K562 (cell line): ENCODE results near the gene SYNJ2. TPM values are rescaled to one million over a fixed set of nuclear protein-coding genes. Genes with fewer than 3 reads are reported as not detected.

ENCODE experiments used
- ATAC-seq: fragments of 200-7000 bp; cut with Tn5 transposase; 3 replicates; pipeline ENCODE4 v1.9.1; 2020; ENCODE audit warnings: moderate library complexity
- BruUV-seq: library from RNA; stranded (reverse); fragments of 400-500 nt; replicated peaks from 2 replicates; lab custom pipeline; 2021; lab: Mats Ljungman, UMichigan
- CTCF ChIA-PET: fragments of 300-600 bp; formaldehyde crosslinking; extraction: SDS; loops from one replicate; lab custom pipeline; 2021; ENCODE audit warnings: low intra/inter-chr PET ratio; lab: Yijun Ruan, JAX
- POLR2A ChIA-PET: fragments of 300-600, 350-650 bp; sonication (Branson Sonifier 250); formaldehyde crosslinking; extraction: SDS; loops from one replicate; lab custom pipeline; 2021; ENCODE audit warnings: antibody characterized with exemption, inconsistent platforms; lab: Yijun Ruan, JAX
- DNase-seq, 4 experiments: peaks; one replicate each; pipeline versions ENCODE4 v3.0.0 to v3.0.0-alpha.2; 2011 to 2018; ENCODE audit warnings: low spot score in 3 of 4, mixed read lengths in 3 of 4; ENCODE audit errors: extremely low read depth in 1 of 4
- FAIRE-seq: peaks from 2 replicates; lab custom pipeline; 2011; peaks lifted over from hg19 to GRCh38; lab: Jason Lieb, UNC
- H2AFZ ChIP-seq: 2 replicates; pipeline ENCODE4 v1.6.0; 2011; ENCODE audit warnings: low read depth, low read length, control low read depth, inconsistent platforms
- H3K27ac ChIP-seq: fragments of 200-600 bp; 3 replicates; pipeline ENCODE4 v1.8.0; 2011; ENCODE audit warnings: low read depth, mild to moderate bottlenecking, control low read depth, inconsistent platforms, low read length, moderate library complexity, mixed read lengths; ENCODE audit errors: extremely low read depth
- H3K27me3 ChIP-seq, 2 experiments: fragments of 300-600 bp in 1 of 2; 2 replicates in 1 of 2; 3 replicates in 1 of 2; pipeline versions ENCODE4 v1.6.0 to v1.8.0; 2011; ENCODE audit warnings: inconsistent platforms in 2 of 2, low read length in 2 of 2, mild to moderate bottlenecking in 1 of 2, mixed read lengths in 1 of 2, moderate library complexity in 1 of 2; ENCODE audit not compliant: control insufficient read depth in 2 of 2, insufficient read depth in 2 of 2
- H3K36me3 ChIP-seq: fragments of 300-600 bp; 3 replicates; pipeline ENCODE4 v1.8.0; 2011; ENCODE audit warnings: mild to moderate bottlenecking, low read length, inconsistent platforms; ENCODE audit not compliant: control insufficient read depth, insufficient read depth
- H3K4me1 ChIP-seq, 2 experiments: fragments of 200-600 bp in 1 of 2; replicated peaks in 1 of 2; 2 replicates in 1 of 2; 3 replicates in 1 of 2; pipeline versions ENCODE4 v1.5.1 to v1.8.0; 2011; ENCODE audit warnings: inconsistent platforms in 2 of 2, low read length in 2 of 2, mild to moderate bottlenecking in 1 of 2, mixed read lengths in 1 of 2, moderate library complexity in 1 of 2; ENCODE audit not compliant: control insufficient read depth in 2 of 2, insufficient read depth in 2 of 2
- H3K4me2 ChIP-seq: 2 replicates; pipeline ENCODE4 v1.6.1; 2011; ENCODE audit warnings: low read length, control low read depth, inconsistent platforms, mixed read lengths; ENCODE audit not compliant: insufficient read depth
- H3K4me3 ChIP-seq: fragments of 200-600 bp; sonication (generic), shearing (Covaris generic); 2 replicates; pipeline ENCODE4 v1.5.1; 2016; ENCODE audit warnings: control low read depth, inconsistent platforms
- H3K79me2 ChIP-seq: fragments of 200-600 bp; 3 replicates; pipeline ENCODE4 v1.8.0; 2011; ENCODE audit warnings: low read length, inconsistent platforms; ENCODE audit not compliant: control insufficient read depth, insufficient read depth
- H3K9ac ChIP-seq, 2 experiments: 2 replicates each; pipeline versions ENCODE4 v1.6.0 to v1.6.1; 2011; ENCODE audit warnings: low read depth in 2 of 2, low read length in 2 of 2, control low read depth in 1 of 2, inconsistent platforms in 1 of 2, mild to moderate bottlenecking in 1 of 2, mixed read lengths in 1 of 2; ENCODE audit not compliant: insufficient read depth in 1 of 2
- H3K9me1 ChIP-seq: one replicate; pipeline ENCODE4 v1.6.0; 2011; ENCODE audit warnings: inconsistent platforms, mild to moderate bottlenecking, low read length, moderate library complexity; ENCODE audit not compliant: control insufficient read depth, insufficient read depth
- H3K9me3 ChIP-seq: replicated peaks from 2 replicates; pipeline ENCODE4 v1.5.1; 2011; ENCODE audit warnings: low read depth, low read length, inconsistent platforms; ENCODE audit not compliant: control insufficient read depth, insufficient read depth
- H4K20me1 ChIP-seq: replicated peaks from 2 replicates; pipeline ENCODE4 v1.6.1; 2011; ENCODE audit warnings: low read length, inconsistent platforms, mixed read lengths; ENCODE audit not compliant: control insufficient read depth, insufficient read depth
- FOSL1 ChIP-seq: fragments of 200-800 bp; sonication (Bioruptor generic); conservative IDR thresholded peaks from 2 replicates; pipeline ENCODE4 v1.6.1; 2016; ENCODE audit warnings: missing genetic modification characterization, missing compliant biosample characterization
- ID3 ChIP-seq, 2 experiments: fragments of 250-450 bp in 1 of 2; fragments of 450-650 bp in 1 of 2; sonication (Bioruptor Pico) in 1 of 2; IDR thresholded peaks; 2 replicates each; pipeline versions ENCODE4 v1.6.1 to v1.8.0; 2016 to 2021; ENCODE audit warnings: mild to moderate bottlenecking in 2 of 2, moderate library complexity in 2 of 2, missing compliant biosample characterization in 1 of 2, missing genetic modification characterization in 1 of 2
- SETDB1 ChIP-seq: IDR thresholded peaks from one replicate; pipeline ENCODE4 v1.6.1; 2012; ENCODE audit warnings: low read length, control low read depth, inconsistent platforms
- ZNF445 ChIP-seq: fragments of 250-450 bp; sonication (Bioruptor Pico); IDR thresholded peaks from 2 replicates; pipeline ENCODE4 v1.4.0; 2020; ENCODE audit warnings: low read depth, mild to moderate bottlenecking, moderate library complexity
- WGBS: fragments of 100-300 bp; shearing (Covaris generic); methylation state at CpG from one replicate; pipeline ENCODE4 v1.1.6; 2016; ENCODE audit warnings: low coverage, mixed read lengths; ENCODE audit not compliant: insufficient coverage; ENCODE audit errors: missing lambda C conversion rate; 5-methylcytosine and 5-hydroxymethylcytosine counted together
- in situ Hi-C: fragments of 300-500 bp; cut with MboI; formaldehyde crosslinking; loops from 4 replicates; pipeline ENCODE4 v1.15.0; 2018; ENCODE audit warnings: inconsistent platforms, mixed read lengths
- intact Hi-C: fragments of 100-400 bp; cut with micrococcal nuclease; formaldehyde crosslinking; loops from 2 replicates; pipeline ENCODE4 v1.14.2; 2022
- polyA plus RNA-seq, 8 experiments: library from polyadenylated mRNA; depleted of rRNA in 4 of 8; stranded (reverse) in 5 of 8; unstranded in 3 of 8; fragments of >200 nt; fragmentation: Nextera tagmentation in 2 of 8; fragmentation: Illumina TruSeq in 1 of 8; extraction: Ambion mirVana in 2 of 8; extraction: Trizol in 1 of 8; gene quantifications; 2 replicates each; pipeline versions ENCODE4 v1.2.1 to v1.2.3, GENCODE V29; 2011 to 2014; ENCODE audit warnings: inconsistent platforms in 1 of 8, missing spikeins in 1 of 8
- total RNA-seq, 7 experiments: library from RNA; depleted of rRNA in 6 of 7; stranded (reverse); fragments of >200 nt in 6 of 7; fragmentation: Illumina TruSeq in 2 of 7; extraction: Trizol in 2 of 7; gene quantifications; 2 replicates each; pipeline versions ENCODE4 v1.2.1 to v1.2.3, GENCODE V29; 2011 to 2021; ENCODE audit warnings: low replicate concordance in 1 of 7

The SYNJ2 gene
- total and polyA plus RNA-seq, 9 of the 15 experiments (the other 6 are each of a cell fraction or from before 2014, with no cell fraction given) = 3.0 to 27.7 (median 17.8) TPM

GRCh38 chr6:158057213-158057987, 75.7 kb downstream of the SYNJ2 start:
- peak overlapping the region in 1 of 2 experiments; percentile 69; a peak in 1 of 4 replicates for H3K9ac ChIP-seq
- CTCF ChIA-PET = interaction anchor here (0.5 kb wide), 1 partner anchor 918 kb away, joined by 3 read pairs; no protein-coding TSS in a partner anchor
- BruUV-seq = no TSS peak
- H3K27me3 ChIP-seq = no peaks in the 10 kb centered on the region
- WGBS = 79% methylated on average over 21 of the region's 21 CpGs
- no peaks in the 10 kb centered on the region for H3K9me3 ChIP-seq
- intact Hi-C loops (no loop called here), in situ Hi-C loops (no loop called here)
- no peaks in the 10 kb centered on the region for H3K9me1 ChIP-seq
- H3K36me3 ChIP-seq = peaks cover 5% of the 10 kb centered on the region; the same call in 1 of the 3 replicates
- peaks cover 0 to 13% of the 10 kb centered on the region in 2 experiments; a peak in 1 of 5 replicates for H3K4me1 ChIP-seq
- DNase-seq (no peak), FAIRE-seq (no peak)
- no peak overlapping the region for H2AFZ ChIP-seq
- H3K27ac ChIP-seq = no peak overlapping the region
- H4K20me1 ChIP-seq = 0 out of 2 replicates have a peak, but pooled peaks cover 3% of the 10 kb centered on the region
- no peak overlapping the region for H3K4me2 ChIP-seq
- TF ChIP-seq SETDB1 (peak; percentile 24), ID3 (CRISPR knock-in tag; IDR thresholded peaks at IDR 0.05) (no peak), ID3 (tag; IDR thresholded peaks at IDR 0.05) (no peak), FOSL1 (tag) (peak; percentile 66), ZNF445 (CRISPR knock-in tag) (no peak)
- TF ChIP-seq, all 486 proteins: peak for 2
- POLR2A ChIA-PET = interaction anchor here (0.6 to 4.4 kb wide), 3 partner anchors 9 to 81 kb away, joined by 3 to 28 read pairs (median 3); no protein-coding TSS in a partner anchor
- Histone ChIP-seq H3K79me2 (no peaks in the 10 kb centered on the region), H3K4me3 (no peak overlapping the region)
- ATAC-seq = no peak
